Astrocyte of the spinal cord (primary cell): ENCODE measurements around the gene CLECL1.
"Not testable (repeated sequence)": the region's sequence is repeated elsewhere in the genome, so short reads cannot be mapped to it uniquely, and the experiment has no call there.

ENCODE experiments used
- DNase-seq: peaks from one replicate; pipeline ENCODE4 v3.0.0; 2011; ENCODE audit warnings: low read depth, low spot score
- H3K4me3 ChIP-seq: 2 replicates; pipeline ENCODE4 v1.5.1; 2011; ENCODE audit warnings: low read depth, mild to moderate bottlenecking, low read length, moderate library complexity
- CTCF ChIP-seq: IDR thresholded peaks from 2 replicates; pipeline ENCODE4 v1.5.1; 2012; ENCODE audit warnings: low read depth, mild to moderate bottlenecking, low read length, inconsistent platforms
- in situ Hi-C: cut with HindIII; loops from 2 replicates; pipeline ENCODE4 v1.10.0; 2017; ENCODE audit warnings: low sequenced_read_pairs

CLECL1 gene

GRCh38 chr12:9697619-9698018, 35.3 kb downstream of the CLECL1 start:
- no peak for DNase-seq
- no peak for TF ChIP-seq CTCF
- in situ Hi-C loops = no loop called here
- no peak overlapping the region for H3K4me3 ChIP-seq

GRCh38 chr12:9695661-9696060, 37.2 kb downstream of the CLECL1 start:
- DNase-seq, in situ Hi-C loops, H3K4me3 ChIP-seq: not testable (repeated sequence)

GRCh38 chr12:9695150-9695549, 37.7 kb downstream of the CLECL1 start:
- H3K4me3 ChIP-seq, DNase-seq, in situ Hi-C loops: not testable (repeated sequence)

DNA sequence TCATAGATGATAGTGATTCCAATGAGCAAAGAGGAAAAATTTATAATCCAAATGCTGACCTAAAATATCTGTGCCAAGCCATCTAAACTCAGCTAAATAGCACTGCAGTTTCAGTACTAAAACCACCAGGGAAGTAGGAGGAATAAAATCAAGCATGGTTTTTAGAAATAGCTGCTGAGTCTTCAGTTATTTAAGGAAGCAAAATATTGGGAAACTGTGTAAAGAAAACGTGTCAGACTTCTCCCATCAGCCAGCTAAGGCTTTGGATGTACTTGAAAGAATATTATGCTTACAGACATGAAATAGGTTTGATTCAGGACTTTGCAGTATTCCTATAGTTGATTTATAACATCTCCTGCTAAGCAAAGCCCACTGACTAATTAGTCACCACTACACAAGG, 38.7 kb downstream of the CLECL1 start:
- DNase-seq = no peak
- in situ Hi-C loops = no loop called here
- no peak for TF ChIP-seq CTCF
- no peak overlapping the region for H3K4me3 ChIP-seq

DNA sequence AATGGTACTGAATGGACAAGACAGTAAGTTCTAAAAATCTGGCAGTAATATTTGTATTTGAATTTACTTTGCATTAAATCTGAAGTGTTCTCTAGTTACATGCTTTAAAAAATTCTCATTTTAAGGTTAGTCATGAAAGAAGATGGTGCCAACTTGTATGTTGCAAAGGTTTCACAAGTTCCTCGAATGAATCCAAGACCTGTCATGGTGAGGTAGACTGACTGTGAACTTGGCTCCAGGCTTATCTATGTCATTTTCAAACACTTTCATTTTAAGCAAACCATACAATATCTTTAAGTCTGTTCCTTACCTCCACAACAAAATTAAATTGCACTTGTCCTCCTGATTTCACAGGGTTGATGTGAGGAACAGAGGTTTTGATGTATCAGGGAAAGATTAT, 40.0 kb downstream of the CLECL1 start:
- H3K4me3 ChIP-seq = no peak overlapping the region
- no peak for DNase-seq
- TF ChIP-seq CTCF = no peak
- in situ Hi-C loops = no loop called here

- no peak overlapping the region for H3K4me3 ChIP-seq
- DNase-seq = peak; percentile 67
- in situ Hi-C loops = no loop called here
- TF ChIP-seq CTCF = no peak
Measured at GRCh38 chr12:9687228-9687627, 45.7 kb downstream of the CLECL1 start.

GRCh38 chr12:9685915-9686314, 47.0 kb downstream of the CLECL1 start:
- in situ Hi-C loops = no loop called here
- no peak for DNase-seq
- H3K4me3 ChIP-seq = no peak overlapping the region
- TF ChIP-seq CTCF = no peak

- in situ Hi-C loops, DNase-seq, H3K4me3 ChIP-seq: not testable (repeated sequence)
Measured at GRCh38 chr12:9685366-9685765, 47.5 kb downstream of the CLECL1 start.

- H3K4me3 ChIP-seq, DNase-seq, in situ Hi-C loops: not testable (repeated sequence)
Measured at GRCh38 chr12:9682949-9683348, 49.9 kb downstream of the CLECL1 start.

GRCh38 chr12:9682508-9682907, 50.4 kb downstream of the CLECL1 start:
- in situ Hi-C loops, H3K4me3 ChIP-seq, DNase-seq: not testable (repeated sequence)
